ENCODE results near the gene ZNF680.

DNA sequence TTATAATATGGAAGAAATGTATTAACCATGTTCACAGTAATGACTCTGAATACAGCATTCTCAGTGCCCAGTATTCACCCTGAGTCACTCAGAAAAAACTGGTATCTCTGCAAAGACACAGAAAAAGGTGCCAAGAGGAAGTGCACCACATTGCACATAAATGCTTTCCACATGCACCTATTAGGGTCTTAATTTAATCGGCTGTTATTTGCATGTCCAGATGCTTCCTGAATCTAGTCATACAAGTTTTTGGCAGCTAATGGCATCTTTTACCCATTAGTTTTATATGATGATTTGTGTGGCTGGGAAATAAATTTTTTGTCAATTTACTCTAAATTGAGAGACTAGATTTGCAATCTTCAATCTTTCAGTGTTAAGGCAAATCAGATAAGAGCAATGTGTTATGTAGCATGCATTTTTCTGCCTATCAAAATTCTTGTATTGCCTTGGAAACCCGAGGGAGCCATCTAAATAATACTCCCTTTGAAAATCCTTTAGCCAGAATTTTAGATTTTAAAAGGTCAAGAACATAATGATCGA is 58.2 kb downstream of the ZNF680 start:
- TF ChIP-seq, protein P1, sequence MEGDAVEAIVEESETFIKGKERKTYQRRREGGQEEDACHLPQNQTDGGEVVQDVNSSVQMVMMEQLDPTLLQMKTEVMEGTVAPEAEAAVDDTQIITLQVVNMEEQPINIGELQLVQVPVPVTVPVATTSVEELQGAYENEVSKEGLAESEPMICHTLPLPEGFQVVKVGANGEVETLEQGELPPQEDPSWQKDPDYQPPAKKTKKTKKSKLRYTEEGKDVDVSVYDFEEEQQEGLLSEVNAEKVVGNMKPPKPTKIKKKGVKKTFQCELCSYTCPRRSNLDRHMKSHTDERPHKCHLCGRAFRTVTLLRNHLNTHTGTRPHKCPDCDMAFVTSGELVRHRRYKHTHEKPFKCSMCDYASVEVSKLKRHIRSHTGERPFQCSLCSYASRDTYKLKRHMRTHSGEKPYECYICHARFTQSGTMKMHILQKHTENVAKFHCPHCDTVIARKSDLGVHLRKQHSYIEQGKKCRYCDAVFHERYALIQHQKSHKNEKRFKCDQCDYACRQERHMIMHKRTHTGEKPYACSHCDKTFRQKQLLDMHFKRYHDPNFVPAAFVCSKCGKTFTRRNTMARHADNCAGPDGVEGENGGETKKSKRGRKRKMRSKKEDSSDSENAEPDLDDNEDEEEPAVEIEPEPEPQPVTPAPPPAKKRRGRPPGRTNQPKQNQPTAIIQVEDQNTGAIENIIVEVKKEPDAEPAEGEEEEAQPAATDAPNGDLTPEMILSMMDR (IDR thresholded peaks at IDR 0.05), result no peak
- TF ChIP-seq POLR2A (IDR thresholded peaks at IDR 0.05), result no peak

All from adrenal gland (tissue), 5 donors.